ENCODE data around the gene GOLT1B.

Gene GOLT1B

GRCh38 chr12:21538061-21538653, 36.6 kb downstream of the GOLT1B start:
- no peak for DNase-seq
- Mint-ChIP-seq H3K27ac (no peak overlapping the region), H3K36me3 (no peaks in the 10 kb centered on the region), H3K4me1 (no peaks in the 10 kb centered on the region), H3K9me3 (no peaks in the 10 kb centered on the region), H3K4me3 (no peak overlapping the region), H3K27me3 (peaks cover 8% of the 10 kb centered on the region)
- CTCF ChIA-PET, result no interaction called here

DNA sequence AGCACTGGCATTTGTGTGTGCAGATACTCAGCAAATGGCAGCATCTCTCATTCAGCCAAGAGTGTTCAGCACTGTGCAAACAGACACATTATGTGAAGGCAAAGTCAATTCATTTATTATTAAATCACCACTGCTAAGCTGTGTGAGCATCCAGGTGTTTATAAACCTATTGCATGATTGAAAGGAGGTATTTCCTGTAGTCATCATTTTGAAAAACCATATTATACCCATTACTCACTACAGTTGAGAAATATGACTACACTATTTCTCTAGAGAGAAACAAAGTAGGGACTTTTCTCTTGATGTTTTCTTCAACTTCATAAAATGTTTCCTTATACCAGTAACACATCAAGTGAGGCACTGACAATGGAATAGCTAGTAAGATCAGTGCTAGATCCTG, 38.2 kb downstream of the GOLT1B start:
- Mint-ChIP-seq H3K27ac (no peak overlapping the region), H3K4me3 (no peak overlapping the region), H3K36me3 (no peaks in the 10 kb centered on the region), H3K27me3 (peaks cover 4% of the 10 kb centered on the region), H3K9me3 (no peaks in the 10 kb centered on the region), H3K4me1 (no peaks in the 10 kb centered on the region)
- CTCF ChIA-PET, result no interaction called here
- no peak for DNase-seq

DNA sequence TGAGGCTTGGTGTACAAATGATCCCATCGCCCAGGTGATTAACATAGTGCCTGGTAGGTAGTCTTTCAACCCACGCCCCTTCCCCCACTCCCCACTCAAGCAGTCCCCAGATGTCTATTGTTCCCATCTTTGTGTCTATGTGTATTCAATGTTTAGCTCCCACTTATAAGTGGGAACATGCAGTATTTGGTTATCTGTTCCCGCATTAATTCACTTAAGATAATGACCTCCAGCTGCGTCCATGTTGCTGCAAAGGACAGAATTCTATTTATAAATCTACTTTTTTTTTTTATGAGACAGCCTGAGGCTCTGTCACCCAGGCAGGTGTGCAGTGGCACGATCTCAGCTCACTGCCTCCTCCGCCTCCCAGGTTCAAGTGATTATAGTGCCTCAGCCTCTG, 40.2 kb downstream of the GOLT1B start:
- no peaks in the 10 kb centered on the region for H3K36me3 Mint-ChIP-seq
- H3K4me1 Mint-ChIP-seq, result no peaks in the 10 kb centered on the region
- H3K4me3 Mint-ChIP-seq, result no peak overlapping the region
- H3K27me3 Mint-ChIP-seq, result peaks cover 3% of the 10 kb centered on the region
- DNase-seq, result no peak
- H3K27ac Mint-ChIP-seq, result no peak overlapping the region
- CTCF ChIA-PET, result no interaction called here
- no peaks in the 10 kb centered on the region for H3K9me3 Mint-ChIP-seq

GRCh38 chr12:21542403-21542802, 40.8 kb downstream of the GOLT1B start:
- CTCF ChIA-PET, result no interaction called here
- no peak overlapping the region for H3K27ac Mint-ChIP-seq
- H3K36me3 Mint-ChIP-seq, result no peaks in the 10 kb centered on the region
- no peaks in the 10 kb centered on the region for H3K27me3 Mint-ChIP-seq
- H3K4me1 Mint-ChIP-seq, result no peaks in the 10 kb centered on the region
- H3K9me3 Mint-ChIP-seq, result no peaks in the 10 kb centered on the region
- no peak for DNase-seq
- no peak overlapping the region for H3K4me3 Mint-ChIP-seq

DNA sequence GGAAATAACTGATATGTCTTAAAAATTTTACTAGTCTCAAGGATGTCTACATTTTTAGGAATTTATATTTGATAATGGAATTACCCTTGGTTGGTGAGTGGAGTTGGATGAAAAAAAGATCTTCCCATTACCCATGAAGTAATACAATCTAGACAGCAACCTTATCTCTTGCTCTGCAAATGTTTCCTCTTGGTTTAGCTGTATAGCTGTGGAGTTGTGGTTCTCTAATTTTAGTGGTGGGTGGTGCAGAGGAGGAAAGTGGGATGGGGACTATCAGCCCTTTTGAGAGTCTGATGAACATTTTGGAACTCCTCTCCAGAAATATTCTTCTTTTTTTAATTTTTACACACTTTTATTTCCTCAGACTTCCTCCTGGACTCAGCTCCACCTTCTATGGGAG, 41.6 kb downstream of the GOLT1B start:
- Mint-ChIP-seq H3K36me3 (no peaks in the 10 kb centered on the region), H3K4me3 (no peak overlapping the region), H3K27me3 (no peaks in the 10 kb centered on the region), H3K9me3 (no peaks in the 10 kb centered on the region), H3K4me1 (no peaks in the 10 kb centered on the region), H3K27ac (no peak overlapping the region)
- CTCF ChIA-PET, result no interaction called here
- no peak for DNase-seq

DNA sequence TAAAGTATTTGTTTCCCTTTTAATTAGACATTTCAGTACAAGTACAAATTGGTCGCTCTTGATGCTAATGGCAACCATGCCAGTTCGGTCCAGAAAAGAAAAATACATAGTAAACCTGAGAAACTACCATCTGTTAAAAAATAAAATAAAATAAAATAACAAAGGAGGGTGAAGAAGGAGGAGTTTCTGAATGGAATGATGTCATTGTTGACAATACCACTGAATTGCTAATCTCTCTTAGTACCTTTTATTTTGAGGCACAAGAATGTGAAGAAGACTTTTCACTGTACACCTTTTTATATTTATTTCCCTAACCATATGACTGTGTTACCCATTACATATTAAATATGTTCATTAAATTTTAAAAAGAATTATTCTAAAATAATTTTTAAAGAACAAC, 44.0 kb downstream of the GOLT1B start:
- no peaks in the 10 kb centered on the region for H3K4me1 Mint-ChIP-seq
- no peak overlapping the region for H3K4me3 Mint-ChIP-seq
- H3K27me3 Mint-ChIP-seq, result no peaks in the 10 kb centered on the region
- H3K9me3 Mint-ChIP-seq, result no peaks in the 10 kb centered on the region
- no peak overlapping the region for H3K27ac Mint-ChIP-seq
- no peaks in the 10 kb centered on the region for H3K36me3 Mint-ChIP-seq
- no peak for DNase-seq
- CTCF ChIA-PET, result no interaction called here

DNA sequence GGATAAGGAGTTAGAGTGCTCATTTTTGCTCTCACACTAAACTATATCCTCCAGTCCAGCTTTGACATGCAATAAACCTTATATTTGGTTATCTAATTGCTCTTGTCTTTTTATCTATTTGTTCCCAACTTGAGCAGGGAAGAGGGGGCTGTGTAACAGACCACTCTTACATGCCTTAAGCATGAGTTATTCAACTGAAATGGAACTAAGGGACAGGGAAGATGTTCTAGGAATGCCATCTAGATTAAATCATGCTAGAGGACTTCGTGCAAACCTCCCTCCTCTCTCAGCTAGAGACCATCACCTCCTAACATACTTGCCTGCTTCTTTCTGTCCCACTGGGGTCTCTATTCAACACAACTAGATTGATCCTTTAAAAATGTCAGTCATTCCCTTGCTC, 45.1 kb downstream of the GOLT1B start:
- H3K36me3 Mint-ChIP-seq, result no peaks in the 10 kb centered on the region
- CTCF ChIA-PET, result no interaction called here
- H3K4me1 Mint-ChIP-seq, result no peaks in the 10 kb centered on the region
- H3K9me3 Mint-ChIP-seq, result no peaks in the 10 kb centered on the region
- no peak overlapping the region for H3K4me3 Mint-ChIP-seq
- no peak for DNase-seq
- H3K27ac Mint-ChIP-seq, result no peak overlapping the region
- no peaks in the 10 kb centered on the region for H3K27me3 Mint-ChIP-seq

GRCh38 chr12:21547437-21547836, 45.8 kb downstream of the GOLT1B start:
- DNase-seq, result no peak
- Mint-ChIP-seq H3K4me1 (no peaks in the 10 kb centered on the region), H3K27ac (no peak overlapping the region), H3K4me3 (no peak overlapping the region), H3K9me3 (no peaks in the 10 kb centered on the region), H3K36me3 (no peaks in the 10 kb centered on the region), H3K27me3 (no peaks in the 10 kb centered on the region)
- CTCF ChIA-PET, result interaction anchor here (0.7 kb wide), 1 partner anchor 21 kb away, joined by 4 read pairs; no protein-coding TSS in a partner anchor

- Mint-ChIP-seq H3K27me3 (no peaks in the 10 kb centered on the region), H3K9me3 (no peaks in the 10 kb centered on the region), H3K4me1 (no peaks in the 10 kb centered on the region), H3K4me3 (no peak overlapping the region), H3K36me3 (no peaks in the 10 kb centered on the region), H3K27ac (no peak overlapping the region)
- CTCF ChIA-PET, result no interaction called here
- no peak for DNase-seq
Observed at GRCh38 chr12:21551841-21552465, 50.4 kb downstream of the GOLT1B start.

GRCh38 chr12:21552635-21553328, 51.2 kb downstream of the GOLT1B start:
- Mint-ChIP-seq H3K4me3 (no peak overlapping the region), H3K36me3 (no peaks in the 10 kb centered on the region), H3K27me3 (no peaks in the 10 kb centered on the region), H3K4me1 (no peaks in the 10 kb centered on the region), H3K9me3 (no peaks in the 10 kb centered on the region), H3K27ac (no peak overlapping the region)
- CTCF ChIA-PET, result no interaction called here
- no peak for DNase-seq

DNA sequence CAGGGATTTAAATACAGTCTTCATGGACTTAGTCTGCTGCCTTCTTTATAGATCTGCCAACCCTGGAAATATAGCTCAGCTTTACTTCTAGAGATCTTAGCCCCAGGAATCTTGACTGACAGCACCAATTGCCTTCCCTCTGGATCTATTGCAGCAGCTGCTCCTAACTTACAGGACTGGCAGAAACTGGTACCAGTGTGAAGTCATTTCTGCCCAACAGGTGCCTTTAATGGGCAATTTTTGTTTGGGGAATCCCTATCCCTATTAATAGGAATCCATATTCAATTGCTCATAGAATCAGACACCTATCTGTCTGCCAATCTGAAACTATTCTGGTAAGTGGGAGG, 51.7 kb downstream of the GOLT1B start:
- CTCF ChIA-PET, result no interaction called here
- Mint-ChIP-seq H3K4me3 (no peak overlapping the region), H3K4me1 (no peaks in the 10 kb centered on the region), H3K27ac (no peak overlapping the region), H3K27me3 (no peaks in the 10 kb centered on the region), H3K9me3 (no peaks in the 10 kb centered on the region), H3K36me3 (no peaks in the 10 kb centered on the region)
- DNase-seq, result no peak

- no peak for DNase-seq
- Mint-ChIP-seq H3K27me3 (no peaks in the 10 kb centered on the region), H3K27ac (no peak overlapping the region), H3K9me3 (no peaks in the 10 kb centered on the region), H3K36me3 (no peaks in the 10 kb centered on the region), H3K4me3 (no peak overlapping the region), H3K4me1 (no peaks in the 10 kb centered on the region)
- CTCF ChIA-PET, result no interaction called here
Observed at GRCh38 chr12:21558100-21558679, 56.6 kb downstream of the GOLT1B start.

- no peaks in the 10 kb centered on the region for H3K27me3 Mint-ChIP-seq
- DNase-seq, result no peak
- no peak overlapping the region for H3K4me3 Mint-ChIP-seq
- CTCF ChIA-PET, result no interaction called here
- no peak overlapping the region for H3K27ac Mint-ChIP-seq
- H3K4me1 Mint-ChIP-seq, result no peaks in the 10 kb centered on the region
- no peaks in the 10 kb centered on the region for H3K36me3 Mint-ChIP-seq
- no peaks in the 10 kb centered on the region for H3K9me3 Mint-ChIP-seq
Observed at GRCh38 chr12:21559855-21560569, 58.4 kb downstream of the GOLT1B start.

DNA sequence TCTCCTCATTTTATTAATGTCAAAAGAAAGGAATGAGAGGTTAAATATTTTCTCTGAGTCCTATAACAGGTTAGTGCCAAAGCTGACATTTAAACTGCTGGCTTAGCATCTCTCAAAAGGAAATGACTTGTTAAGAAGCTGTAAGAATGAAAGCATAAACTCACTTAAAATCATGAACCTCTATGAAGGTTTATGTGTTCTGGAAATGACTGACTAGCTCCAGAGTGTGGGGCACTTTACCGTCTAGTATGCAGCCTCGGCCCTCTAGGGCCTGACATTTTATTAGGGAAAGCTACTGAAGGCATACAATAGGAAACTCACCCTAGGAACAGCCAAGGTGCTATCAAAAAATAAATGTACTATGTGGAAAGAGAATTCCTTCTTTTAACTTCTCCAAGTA, 59.6 kb downstream of the GOLT1B start:
- Mint-ChIP-seq H3K27me3 (no peaks in the 10 kb centered on the region), H3K27ac (no peak overlapping the region), H3K4me3 (no peak overlapping the region), H3K4me1 (no peaks in the 10 kb centered on the region), H3K36me3 (no peaks in the 10 kb centered on the region), H3K9me3 (no peaks in the 10 kb centered on the region)
- CTCF ChIA-PET, result interaction anchor here (0.7 kb wide), 1 partner anchor 120 kb away, joined by 3 read pairs; no protein-coding TSS in a partner anchor
- no peak for DNase-seq

Data from activated naive CD4-positive, alpha-beta T cell treated with anti-CD3 and anti-CD28 coated beads, Interleukin-2, amount 10 ng/mL, durations not matched to agents 7 days and 5 days (primary cell).